ENCODE results near the gene ST8SIA5. TPM values are rescaled to one million over a fixed set of nuclear protein-coding genes. Genes with fewer than 3 reads are reported as not detected.

Gene ST8SIA5
- total and polyA plus RNA-seq, 4 donors: 0.06 to 0.09 (median 0.08) TPM

- peaks cover 0 to 2% (median 0%) of the 10 kb centered on the region in 4 donors for H3K9me3 ChIP-seq (ENCODE audit: control insufficient read depth in 4 of 4, insufficient read depth in 3 of 4, low read length in 3 of 4)
- no peak for TF ChIP-seq CTCF (IDR thresholded peaks at IDR 0.05; ENCODE audit: control extremely low read depth, extremely low read depth)
- no peak overlapping the region for H3K4me3 ChIP-seq
- ATAC-seq (ENCODE audit: insufficient read depth, low FRiP score) (no peak), DNase-seq (no peak)
- H3K36me3 ChIP-seq (ENCODE audit: control insufficient read depth in 4 of 4, insufficient read depth in 4 of 4, low read length in 4 of 4): no peaks in the 10 kb centered on the region
- no peaks in the 10 kb centered on the region for H3K27me3 ChIP-seq (ENCODE audit: control insufficient read depth in 3 of 3, insufficient read depth in 3 of 3, low read length in 2 of 3)
- H3K27ac ChIP-seq (ENCODE audit: low read depth in 1 of 2, low read length in 1 of 2): no peak overlapping the region
- peaks cover 2 to 14% (median 5%) of the 10 kb centered on the region in 5 donors for H3K4me1 ChIP-seq (ENCODE audit: control insufficient read depth in 5 of 5, insufficient read depth in 5 of 5, low read length in 5 of 5)
- 69 to 74% methylated on average over 5 of the region's 5 CpGs for WGBS, 2 donors
- H3K9ac ChIP-seq (ENCODE audit: insufficient read depth in 1 of 2, low read length in 2 of 2): no peak overlapping the region
These were observed 41.8 kb downstream of the ST8SIA5 start for GRCh38 chr18:46715062-46715461.

GRCh38 chr18:46712406-46712805, 44.4 kb downstream of the ST8SIA5 start:
- DNase-seq (peak; percentile 34 to 60 (median 37)), ATAC-seq (ENCODE audit: insufficient read depth, low FRiP score) (no peak)
- WGBS, 2 donors: 56 to 72% methylated on average over 5 of the region's 5 CpGs
- peaks cover 0 to 14% (median 5%) of the 10 kb centered on the region in 5 donors for H3K4me1 ChIP-seq (ENCODE audit: control insufficient read depth in 5 of 5, insufficient read depth in 5 of 5, low read length in 5 of 5)
- H3K9me3 ChIP-seq (ENCODE audit: control insufficient read depth in 4 of 4, insufficient read depth in 3 of 4, low read length in 3 of 4): no peaks in the 10 kb centered on the region
- H3K27me3 ChIP-seq (ENCODE audit: control insufficient read depth in 3 of 3, insufficient read depth in 3 of 3, low read length in 2 of 3): no peaks in the 10 kb centered on the region
- H3K36me3 ChIP-seq (ENCODE audit: control insufficient read depth in 4 of 4, insufficient read depth in 4 of 4, low read length in 4 of 4): no peaks in the 10 kb centered on the region
- no peak overlapping the region for H3K4me3 ChIP-seq
- no peak for TF ChIP-seq CTCF (IDR thresholded peaks at IDR 0.05; ENCODE audit: control extremely low read depth, extremely low read depth)
- no peak overlapping the region for H3K9ac ChIP-seq (ENCODE audit: insufficient read depth in 1 of 2, low read length in 2 of 2)
- H3K27ac ChIP-seq (ENCODE audit: low read depth in 1 of 2, low read length in 1 of 2): no peak overlapping the region

GRCh38 chr18:46711444-46711863, 45.4 kb downstream of the ST8SIA5 start:
- Histone ChIP-seq H3K27ac (ENCODE audit: low read depth in 1 of 2, low read length in 1 of 2) (peak overlapping the region in 1 of 2 donors; percentile 61), H3K9me3 (ENCODE audit: control insufficient read depth in 4 of 4, insufficient read depth in 3 of 4, low read length in 3 of 4) (no peaks in the 10 kb centered on the region), H3K27me3 (ENCODE audit: control insufficient read depth in 3 of 3, insufficient read depth in 3 of 3, low read length in 2 of 3) (no peaks in the 10 kb centered on the region), H3K4me1 (ENCODE audit: control insufficient read depth in 5 of 5, insufficient read depth in 5 of 5, low read length in 5 of 5) (peaks cover 0 to 14% (median 5%) of the 10 kb centered on the region in 5 donors), H3K9ac (ENCODE audit: insufficient read depth in 1 of 2, low read length in 2 of 2) (no peak overlapping the region), H3K4me3 (no peak overlapping the region), H3K36me3 (ENCODE audit: control insufficient read depth in 4 of 4, insufficient read depth in 4 of 4, low read length in 4 of 4) (no peaks in the 10 kb centered on the region)
- WGBS, 2 donors: 27 to 32% methylated on average over 11 of the region's 11 CpGs
- DNase-seq (peak; percentile 53 to 70 (median 54)), ATAC-seq (ENCODE audit: insufficient read depth, low FRiP score) (no peak)
- TF ChIP-seq CTCF (IDR thresholded peaks at IDR 0.05; ENCODE audit: control extremely low read depth, extremely low read depth): no peak

- no peak for ATAC-seq (ENCODE audit: insufficient read depth, low FRiP score)
- peaks cover 0 to 2% (median 0%) of the 10 kb centered on the region in 4 donors for H3K9me3 ChIP-seq (ENCODE audit: control insufficient read depth in 4 of 4, insufficient read depth in 3 of 4, low read length in 3 of 4)
- no peak overlapping the region for H3K9ac ChIP-seq (ENCODE audit: insufficient read depth in 1 of 2, low read length in 2 of 2)
- no peaks in the 10 kb centered on the region for H3K36me3 ChIP-seq (ENCODE audit: control insufficient read depth in 4 of 4, insufficient read depth in 4 of 4, low read length in 4 of 4)
- no peaks in the 10 kb centered on the region for H3K27me3 ChIP-seq (ENCODE audit: control insufficient read depth in 3 of 3, insufficient read depth in 3 of 3, low read length in 2 of 3)
- TF ChIP-seq CTCF (IDR thresholded peaks at IDR 0.05; ENCODE audit: control extremely low read depth, extremely low read depth): no peak
- WGBS, 2 donors: 80 to 92% methylated on average over 3 of the region's 3 CpGs
- H3K27ac ChIP-seq (ENCODE audit: low read depth in 1 of 2, low read length in 1 of 2): no peak overlapping the region
- no peak overlapping the region for H3K4me3 ChIP-seq
- no peak for DNase-seq
- H3K4me1 ChIP-seq (ENCODE audit: control insufficient read depth in 5 of 5, insufficient read depth in 5 of 5, low read length in 5 of 5): peaks cover 0 to 9% (median 5%) of the 10 kb centered on the region in 5 donors
These were observed 49.9 kb downstream of the ST8SIA5 start for GRCh38 chr18:46706968-46707367.
